HepG2 (cell line): Measurements from ENCODE around the gene PDGFA. TPM values are rescaled to one million over a fixed set of nuclear protein-coding genes. Genes with fewer than 3 reads are reported as not detected.

ENCODE experiments used
- ATAC-seq: fragments of 200-7000 bp; cut with Tn5 transposase; 3 replicates; pipeline ENCODE4 v1.9.1; 2020; ENCODE audit warnings: mild to moderate bottlenecking, moderate library complexity
- BruUV-seq: library from RNA; stranded (reverse); fragments of 400-500 nt; replicated peaks from 2 replicates; lab custom pipeline; 2021; lab: Mats Ljungman, UMichigan
- CTCF ChIA-PET: fragments of 300-600 bp; formaldehyde crosslinking; extraction: SDS; loops from one replicate; lab custom pipeline; 2021; ENCODE audit warnings: low total read pairs, inconsistent platforms, low intra/inter-chr PET ratio; lab: Yijun Ruan, JAX
- POLR2A ChIA-PET: fragments of 350-600 bp; sonication (Branson Sonifier 250); formaldehyde crosslinking; loops from one replicate; lab custom pipeline; 2020; ENCODE audit warnings: antibody characterized with exemption, inconsistent platforms; lab: Yijun Ruan, JAX
- DNase-seq: peaks from one replicate; pipeline ENCODE4 v3.0.0-alpha.2; 2015; ENCODE audit warnings: low spot score
- FAIRE-seq: peaks from 3 replicates; lab custom pipeline; 2011; peaks lifted over from hg19 to GRCh38; lab: Jason Lieb, UNC
- H2AFZ ChIP-seq: one replicate; pipeline ENCODE4 v1.6.1; 2011; ENCODE audit warnings: low read length, inconsistent platforms
- H3K27ac ChIP-seq: fragments of 300-600 bp; 3 replicates; pipeline ENCODE4 v1.8.0; 2011; ENCODE audit warnings: mixed run types, mild to moderate bottlenecking, mixed read lengths, low read length, inconsistent platforms; ENCODE audit not compliant: insufficient read depth; ENCODE audit errors: extremely low read length
- H3K27me3 ChIP-seq, 2 experiments: fragments of 200-600 bp in 1 of 2; 2 replicates in 1 of 2; 3 replicates in 1 of 2; pipeline versions ENCODE4 v1.6.0 to v1.8.0; 2011; ENCODE audit warnings: low read length in 2 of 2, mild to moderate bottlenecking in 2 of 2, moderate library complexity in 2 of 2, inconsistent platforms in 1 of 2; ENCODE audit not compliant: insufficient read depth in 2 of 2, control insufficient read depth in 1 of 2
- H3K36me3 ChIP-seq, 2 experiments: fragments of 200-600 bp in 1 of 2; replicated peaks in 1 of 2; 2 replicates in 1 of 2; 3 replicates in 1 of 2; pipeline versions ENCODE4 v1.5.1 to v1.8.0; 2011; ENCODE audit warnings: low read length in 2 of 2, inconsistent platforms in 1 of 2; ENCODE audit not compliant: insufficient read depth in 2 of 2, control insufficient read depth in 1 of 2
- H3K4me1 ChIP-seq: 2 replicates; pipeline ENCODE4 v1.5.1; 2012; ENCODE audit warnings: low read length, inconsistent platforms; ENCODE audit not compliant: insufficient read depth
- H3K4me2 ChIP-seq: 2 replicates; pipeline ENCODE4 v1.6.0; 2011; ENCODE audit warnings: low read depth, low read length, inconsistent platforms
- H3K4me3 ChIP-seq, 3 experiments: fragments of 200-600 bp in 1 of 3; sonication (generic), shearing (Covaris generic) in 1 of 3; replicated peaks in 1 of 3; 2 replicates each; pipeline ENCODE4 v1.5.1; 2011 to 2016; ENCODE audit warnings: low read length in 3 of 3, inconsistent platforms in 2 of 3, low read depth in 2 of 3, mild to moderate bottlenecking in 2 of 3, control low read depth in 1 of 3, mixed read lengths in 1 of 3; ENCODE audit not compliant: insufficient read depth in 1 of 3
- H3K79me2 ChIP-seq: one replicate; pipeline ENCODE4 v1.6.1; 2011; ENCODE audit warnings: low read length, inconsistent platforms; ENCODE audit not compliant: insufficient read depth
- H3K9ac ChIP-seq: 2 replicates; pipeline ENCODE4 v1.6.0; 2011; ENCODE audit warnings: mild to moderate bottlenecking, low read depth, low read length, inconsistent platforms; ENCODE audit not compliant: insufficient read depth
- H3K9me3 ChIP-seq: 2 replicates; pipeline ENCODE4 v1.5.1; 2012; ENCODE audit warnings: mild to moderate bottlenecking, low read length
- H4K20me1 ChIP-seq: 2 replicates; pipeline ENCODE4 v1.6.0; 2011; ENCODE audit warnings: inconsistent platforms, mild to moderate bottlenecking, low read length, moderate library complexity; ENCODE audit not compliant: insufficient read depth
- CCAR2 ChIP-seq: fragments of 200-400 bp; formaldehyde crosslinking; optimal IDR thresholded peaks from 2 replicates; pipeline ENCODE3; 2018; ENCODE audit warnings: low read depth, mild to moderate bottlenecking, low read length, moderate library complexity
- ESRRA ChIP-seq: sonication (generic); formaldehyde crosslinking; IDR thresholded peaks from 2 replicates; pipeline ENCODE4 v1.5.1; 2020; ENCODE audit warnings: mild to moderate bottlenecking, low read depth, missing genetic modification reagents
- GATAD2A ChIP-seq: IDR thresholded peaks from 2 replicates; pipeline ENCODE4 v1.6.1; 2016
- HNF4A ChIP-seq: sonication (generic); formaldehyde crosslinking; IDR thresholded peaks from 2 replicates; pipeline ENCODE4 v1.4.0; 2020; ENCODE audit warnings: missing genetic modification reagents
- NPAS2 ChIP-seq: sonication (generic); formaldehyde crosslinking; IDR thresholded peaks from 2 replicates; pipeline ENCODE4 v1.8.0; 2022; ENCODE audit warnings: mild to moderate bottlenecking, missing genetic modification reagents, borderline replicate concordance
- NRL ChIP-seq: sonication (generic); formaldehyde crosslinking; IDR thresholded peaks from 2 replicates; pipeline ENCODE4 v1.5.0; 2020; ENCODE audit warnings: missing genetic modification reagents, mild to moderate bottlenecking, moderate library complexity, borderline replicate concordance
- PHF21A ChIP-seq: sonication (generic); formaldehyde crosslinking; IDR thresholded peaks from 2 replicates; pipeline ENCODE4 v1.5.0; 2020; ENCODE audit warnings: mild to moderate bottlenecking, missing genetic modification reagents
- SMYD3 ChIP-seq: sonication (generic); formaldehyde crosslinking; IDR thresholded peaks from 2 replicates; pipeline ENCODE4 v1.8.1; 2023; ENCODE audit warnings: mild to moderate bottlenecking, missing genetic modification reagents
- SNRNP70 ChIP-seq: fragments of 200-400 bp; formaldehyde crosslinking; IDR thresholded peaks from 2 replicates; pipeline ENCODE4 v1.6.1; 2017; ENCODE audit warnings: mild to moderate bottlenecking, low read depth, low read length, moderate library complexity
- TARDBP ChIP-seq: sonication (generic); formaldehyde crosslinking; IDR thresholded peaks from 2 replicates; pipeline ENCODE4 v1.8.0; 2022; ENCODE audit warnings: mild to moderate bottlenecking, missing genetic modification reagents
- ZBTB42 ChIP-seq: sonication (generic); formaldehyde crosslinking; IDR thresholded peaks from 2 replicates; pipeline ENCODE4 v1.5.0; 2020; ENCODE audit warnings: mild to moderate bottlenecking, missing genetic modification reagents
- ZNF317 ChIP-seq: sonication (generic); formaldehyde crosslinking; IDR thresholded peaks from 2 replicates; pipeline ENCODE4 v1.5.0; 2020; ENCODE audit warnings: mild to moderate bottlenecking, missing genetic modification reagents
- WGBS: methylation state at CpG from one replicate; pipeline ENCODE4 v1.1.6; 2017; ENCODE audit warnings: low lambda C conversion rate; 5-methylcytosine and 5-hydroxymethylcytosine counted together
- in situ Hi-C: cut with HindIII; loops from 2 replicates; pipeline ENCODE4 v1.10.0; 2017; ENCODE audit warnings: low pct_unique_long_range_greater_than_20kb; ENCODE audit not compliant: extremely low pct_ligation_motif_present
- intact Hi-C: fragments of 100-400 bp; cut with micrococcal nuclease; formaldehyde crosslinking; loops from one replicate; pipeline ENCODE4 v1.10.0; 2022; ENCODE audit not compliant: unreplicated experiment
- polyA plus RNA-seq, 8 experiments: library from polyadenylated mRNA; depleted of rRNA in 3 of 8; stranded (reverse) in 7 of 8; unstranded in 1 of 8; fragments of >200 nt; fragmentation: Illumina TruSeq in 4 of 8; extraction: Trizol in 4 of 8; gene quantifications; 2 replicates each; pipeline versions ENCODE4 v1.2.1 to v1.2.3, GENCODE V29; 2011 to 2016; ENCODE audit warnings: low read depth in 4 of 8, missing spikeins in 1 of 8, mixed read lengths in 1 of 8; ENCODE audit not compliant: insufficient read depth in 1 of 8
- total RNA-seq, 5 experiments: library from RNA; depleted of rRNA; stranded (reverse); fragments of >200 nt; fragmentation: Illumina TruSeq; extraction: Trizol; gene quantifications; 2 replicates each; pipeline ENCODE4 v1.2.3, GENCODE V29; 2016; ENCODE audit warnings: low read depth in 1 of 5
- TF ChIP-seq, protein P1 (sequence below): sonication (generic); formaldehyde crosslinking; IDR thresholded peaks from 2 replicates; pipeline ENCODE4 v1.8.0; 2023; ENCODE audit warnings: mild to moderate bottlenecking, missing genetic modification reagents
- TF ChIP-seq, protein P2 (sequence below): sonication (generic); formaldehyde crosslinking; IDR thresholded peaks from 2 replicates; pipeline ENCODE4 v1.4.0; 2020; ENCODE audit warnings: missing genetic modification reagents

The PDGFA gene
- total and polyA plus RNA-seq, 2 of the 13 experiments (the other 11 are each of a cell fraction or from before 2014, with no cell fraction given) = 1.5 to 3.4 TPM

DNA sequence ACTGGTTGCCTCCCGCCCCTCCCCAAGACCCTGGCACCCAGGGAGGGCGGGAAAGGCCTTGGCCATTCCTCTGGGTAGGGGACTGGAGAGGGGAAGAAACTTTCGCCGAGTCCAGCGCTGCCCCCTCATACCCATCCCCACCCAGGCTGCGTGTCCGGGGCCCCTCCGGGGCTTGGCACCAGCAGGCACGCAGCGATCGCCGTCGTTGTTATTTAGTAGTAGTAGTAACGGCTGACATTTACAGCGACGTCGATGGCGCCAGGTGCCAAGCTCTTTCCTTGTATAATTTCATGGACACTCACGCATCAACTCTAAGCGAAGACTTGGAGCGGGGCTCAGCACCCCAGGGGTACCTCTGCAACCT is 3.3 kb upstream of the PDGFA start:
- ChIA-PET CTCF (no interaction called here), POLR2A (no interaction called here)
- ATAC-seq (no peak), DNase-seq (no peak), FAIRE-seq (no peak)
- H3K27me3 ChIP-seq = peaks cover 25 to 74% of the 10 kb centered on the region in 2 experiments; a peak in 4 of 5 replicates
- peak overlapping the region; percentile 60 for H3K4me2 ChIP-seq
- H2AFZ ChIP-seq = no peak overlapping the region
- no peak overlapping the region for H3K9ac ChIP-seq
- H4K20me1 ChIP-seq = no peaks in the 10 kb centered on the region
- no peaks in the 10 kb centered on the region for H3K79me2 ChIP-seq
- H3K4me1 ChIP-seq = peaks cover 9% of the 10 kb centered on the region; the same call in 1 of the 2 replicates
- no peaks in the 10 kb centered on the region for H3K36me3 ChIP-seq
- intact Hi-C loops = no loop called here
- H3K9me3 ChIP-seq = no peaks in the 10 kb centered on the region
- in situ Hi-C loops = no loop called here
- H3K4me3 ChIP-seq = no peak overlapping the region; a peak in 1 of 6 replicates
- TF ChIP-seq TARDBP (CRISPR knock-in tag) = no peak
- no peak for TF ChIP-seq SMYD3 (CRISPR knock-in tag)
- TF ChIP-seq NPAS2 (CRISPR knock-in tag) = no peak
- no peak for TF ChIP-seq NRL (CRISPR knock-in tag)
- no peak for TF ChIP-seq GATAD2A (CRISPR knock-in tag)
- TF ChIP-seq PHF21A (CRISPR knock-in tag) = 0 out of 2 replicates have a peak, but pooled peaks have one; percentile 10
- no peak for TF ChIP-seq ZBTB42
- no peak for TF ChIP-seq CCAR2
- TF ChIP-seq ESRRA (CRISPR knock-in tag) = no peak
- TF ChIP-seq SNRNP70 = no peak
- TF ChIP-seq HNF4A (CRISPR knock-in tag) = no peak
- TF ChIP-seq, protein P1, sequence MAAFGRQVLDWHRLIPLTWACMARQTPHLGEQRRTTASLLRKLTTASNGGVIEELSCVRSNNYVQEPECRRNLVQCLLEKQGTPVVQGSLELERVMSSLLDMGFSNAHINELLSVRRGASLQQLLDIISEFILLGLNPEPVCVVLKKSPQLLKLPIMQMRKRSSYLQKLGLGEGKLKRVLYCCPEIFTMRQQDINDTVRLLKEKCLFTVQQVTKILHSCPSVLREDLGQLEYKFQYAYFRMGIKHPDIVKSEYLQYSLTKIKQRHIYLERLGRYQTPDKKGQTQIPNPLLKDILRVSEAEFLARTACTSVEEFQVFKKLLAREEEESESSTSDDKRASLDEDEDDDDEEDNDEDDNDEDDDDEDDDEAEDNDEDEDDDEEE (CRISPR knock-in tag) = no peak
- TF ChIP-seq ZNF317 (CRISPR knock-in tag) = no peak
- TF ChIP-seq, protein P2, sequence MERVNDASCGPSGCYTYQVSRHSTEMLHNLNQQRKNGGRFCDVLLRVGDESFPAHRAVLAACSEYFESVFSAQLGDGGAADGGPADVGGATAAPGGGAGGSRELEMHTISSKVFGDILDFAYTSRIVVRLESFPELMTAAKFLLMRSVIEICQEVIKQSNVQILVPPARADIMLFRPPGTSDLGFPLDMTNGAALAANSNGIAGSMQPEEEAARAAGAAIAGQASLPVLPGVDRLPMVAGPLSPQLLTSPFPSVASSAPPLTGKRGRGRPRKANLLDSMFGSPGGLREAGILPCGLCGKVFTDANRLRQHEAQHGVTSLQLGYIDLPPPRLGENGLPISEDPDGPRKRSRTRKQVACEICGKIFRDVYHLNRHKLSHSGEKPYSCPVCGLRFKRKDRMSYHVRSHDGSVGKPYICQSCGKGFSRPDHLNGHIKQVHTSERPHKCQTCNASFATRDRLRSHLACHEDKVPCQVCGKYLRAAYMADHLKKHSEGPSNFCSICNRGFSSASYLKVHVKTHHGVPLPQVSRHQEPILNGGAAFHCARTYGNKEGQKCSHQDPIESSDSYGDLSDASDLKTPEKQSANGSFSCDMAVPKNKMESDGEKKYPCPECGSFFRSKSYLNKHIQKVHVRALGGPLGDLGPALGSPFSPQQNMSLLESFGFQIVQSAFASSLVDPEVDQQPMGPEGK (CRISPR knock-in tag) = 0 out of 2 replicates have a peak, but pooled peaks have one; percentile 1
- TF ChIP-seq, all 625 proteins: peak for 2
- WGBS = 72% methylated on average over 16 of the region's 21 CpGs
- no peak overlapping the region for H3K27ac ChIP-seq
- BruUV-seq = no TSS peak
